ENCODE results near the gene TRIP10. TPM values are rescaled to one million over a fixed set of nuclear protein-coding genes. Genes with fewer than 3 reads are reported as not detected.
A peak's percentile ranks its signal among the peaks of the same experiment; 100 is the strongest.

Gene TRIP10
- total and polyA plus RNA-seq, 2 of the 13 experiments (the other 11 are each of a cell fraction or from before 2014, with no cell fraction given), result 32.5 to 33.2 TPM

DNA sequence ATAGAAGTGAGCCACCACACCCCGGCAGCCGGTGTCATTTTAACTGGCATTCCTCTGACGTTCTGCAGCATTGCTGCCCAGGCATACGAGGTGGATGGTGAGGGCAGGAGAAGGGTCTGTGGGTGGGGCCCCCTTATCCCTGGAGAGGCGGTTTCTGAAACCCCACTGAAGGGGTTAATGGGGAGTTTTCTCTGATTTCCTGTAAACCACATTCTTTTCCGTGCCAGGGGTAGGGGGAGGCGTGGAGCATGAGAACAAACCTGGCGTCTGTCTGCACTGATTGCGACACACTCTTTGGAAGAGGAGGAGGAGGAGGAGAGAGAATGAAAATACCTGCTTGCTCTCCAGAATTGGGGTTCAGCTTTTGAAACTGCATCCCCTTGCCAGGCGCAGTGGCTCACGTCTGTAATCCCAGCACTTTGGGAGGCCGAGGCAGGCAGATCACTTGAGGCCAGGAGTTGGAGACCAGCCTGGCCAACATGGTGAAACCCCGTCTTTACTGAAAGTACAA lies 16.3 kb upstream of the TRIP10 start (continued):
- TF ChIP-seq ZBTB49 (CRISPR knock-in tag; IDR thresholded peaks at IDR 0.05; ENCODE audit: borderline replicate concordance) (no peak), TCF7 (IDR thresholded peaks at IDR 0.05; ENCODE audit: low read depth) (no peak; the same call in 1 of the 2 replicates), SP2 (CRISPR knock-in tag; IDR thresholded peaks at IDR 0.05) (no peak), SP140L (CRISPR knock-in tag; IDR thresholded peaks at IDR 0.05; ENCODE audit: borderline replicate concordance) (no peak), TIGD3 (CRISPR knock-in tag; IDR thresholded peaks at IDR 0.05; ENCODE audit: borderline replicate concordance) (no peak), ZNF3 (CRISPR knock-in tag; IDR thresholded peaks at IDR 0.05) (0 out of 2 replicates have a peak, but pooled peaks have one; percentile 19), ZFP37 (CRISPR knock-in tag; IDR thresholded peaks at IDR 0.05; ENCODE audit: borderline replicate concordance) (peak; percentile 47; the same call in 1 of the 2 replicates), ZNF724P (CRISPR knock-in tag; IDR thresholded peaks at IDR 0.05; ENCODE audit: borderline replicate concordance) (no peak), IRX3 (CRISPR knock-in tag; IDR thresholded peaks at IDR 0.05; ENCODE audit: borderline replicate concordance, low read depth) (no peak), ADNP (CRISPR knock-in tag; IDR thresholded peaks at IDR 0.05) (no peak), RAD21 (CRISPR knock-in tag; IDR thresholded peaks at IDR 0.05) (no peak), CTCF (CRISPR knock-in tag; IDR thresholded peaks at IDR 0.05) (no peak), ZNF550 (CRISPR knock-in tag; IDR thresholded peaks at IDR 0.05; ENCODE audit: borderline replicate concordance) (no peak), ZMYM4 (CRISPR knock-in tag; IDR thresholded peaks at IDR 0.05) (no peak), SIN3B (IDR thresholded peaks at IDR 0.05; ENCODE audit: low read length) (no peak), ZBTB26 (CRISPR knock-in tag; IDR thresholded peaks at IDR 0.05; ENCODE audit: borderline replicate concordance) (peak; percentile 63; the same call in 1 of the 2 replicates), ZMYM3 (CRISPR knock-in tag; IDR thresholded peaks at IDR 0.05) (peak; percentile 86; the same call in 1 of the 2 replicates), TGIF2 (CRISPR knock-in tag; IDR thresholded peaks at IDR 0.05) (peak; percentile 61; the same call in 1 of the 2 replicates), TMF1 (CRISPR knock-in tag; IDR thresholded peaks at IDR 0.05; ENCODE audit: low read depth) (no peak), ZNF354B (CRISPR knock-in tag; IDR thresholded peaks at IDR 0.05) (no peak), PRPF4 (IDR thresholded peaks at IDR 0.05; ENCODE audit: low read depth, low read length, poor library complexity, severe bottlenecking) (no peak), SMAD9 (CRISPR knock-in tag; IDR thresholded peaks at IDR 0.05) (no peak)
- TF ChIP-seq, protein P1, sequence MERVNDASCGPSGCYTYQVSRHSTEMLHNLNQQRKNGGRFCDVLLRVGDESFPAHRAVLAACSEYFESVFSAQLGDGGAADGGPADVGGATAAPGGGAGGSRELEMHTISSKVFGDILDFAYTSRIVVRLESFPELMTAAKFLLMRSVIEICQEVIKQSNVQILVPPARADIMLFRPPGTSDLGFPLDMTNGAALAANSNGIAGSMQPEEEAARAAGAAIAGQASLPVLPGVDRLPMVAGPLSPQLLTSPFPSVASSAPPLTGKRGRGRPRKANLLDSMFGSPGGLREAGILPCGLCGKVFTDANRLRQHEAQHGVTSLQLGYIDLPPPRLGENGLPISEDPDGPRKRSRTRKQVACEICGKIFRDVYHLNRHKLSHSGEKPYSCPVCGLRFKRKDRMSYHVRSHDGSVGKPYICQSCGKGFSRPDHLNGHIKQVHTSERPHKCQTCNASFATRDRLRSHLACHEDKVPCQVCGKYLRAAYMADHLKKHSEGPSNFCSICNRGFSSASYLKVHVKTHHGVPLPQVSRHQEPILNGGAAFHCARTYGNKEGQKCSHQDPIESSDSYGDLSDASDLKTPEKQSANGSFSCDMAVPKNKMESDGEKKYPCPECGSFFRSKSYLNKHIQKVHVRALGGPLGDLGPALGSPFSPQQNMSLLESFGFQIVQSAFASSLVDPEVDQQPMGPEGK (CRISPR knock-in tag; IDR thresholded peaks at IDR 0.05), result peak; percentile 91

Measured in HepG2 (cell line).